ENCODE data around the gene SLC24A3.

- TF ChIP-seq CTCF (IDR thresholded peaks at IDR 0.05) (no peak), POLR2A (IDR thresholded peaks at IDR 0.05) (no peak), POLR2AphosphoS5 (IDR thresholded peaks at IDR 0.05) (no peak), EP300 (IDR thresholded peaks at IDR 0.05) (no peak)
These were observed 281.5 kb downstream of the SLC24A3 start for GRCh38 chr20:19493794-19494495.

Data from suprapubic skin (tissue), 4 donors.